HG03025 (cell line): Measurements from ENCODE around the gene TBXAS1.

Experiments
- ATAC-seq: cut with Tn5 transposase; IDR thresholded peaks from one replicate; pipeline ENCODE4 v1.9.1; 2021; ENCODE audit warnings: mild to moderate bottlenecking, moderate library complexity; ENCODE audit not compliant: unreplicated experiment, low FRiP score

TBXAS1 gene

GRCh38 chr7:139853506-139854123 is 24.6 kb downstream of the TBXAS1 start:
- no peak for ATAC-seq

- ATAC-seq: no peak
Observed at GRCh38 chr7:139854124-139854511, 25.1 kb downstream of the TBXAS1 start.

GRCh38 chr7:139854803-139855497 is 25.9 kb downstream of the TBXAS1 start:
- ATAC-seq: no peak

GRCh38 chr7:139855498-139856270 is 26.6 kb downstream of the TBXAS1 start:
- ATAC-seq: no peak

GRCh38 chr7:139857791-139858190 is 28.7 kb downstream of the TBXAS1 start:
- no peak for ATAC-seq

GRCh38 chr7:139860090-139860775 is 31.2 kb downstream of the TBXAS1 start:
- no peak for ATAC-seq

- ATAC-seq: no peak
Observed at GRCh38 chr7:139861803-139862202, 32.7 kb downstream of the TBXAS1 start.

- no peak for ATAC-seq
Observed at GRCh38 chr7:139866047-139866837, 37.2 kb downstream of the TBXAS1 start.

- ATAC-seq: no peak
Observed at GRCh38 chr7:139867847-139868246, 38.8 kb downstream of the TBXAS1 start.

GRCh38 chr7:139869886-139870285 is 40.8 kb downstream of the TBXAS1 start:
- ATAC-seq: no peak

- no peak for ATAC-seq
Observed at GRCh38 chr7:139870380-139870779, 41.3 kb downstream of the TBXAS1 start.

- ATAC-seq: no peak
Observed at GRCh38 chr7:139871331-139871730, 42.3 kb downstream of the TBXAS1 start.

- no peak for ATAC-seq
Observed at GRCh38 chr7:139871820-139872219, 42.8 kb downstream of the TBXAS1 start.

GRCh38 chr7:139873593-139874301 is 44.7 kb downstream of the TBXAS1 start:
- ATAC-seq: no peak

- ATAC-seq: no peak
Observed at GRCh38 chr7:139874302-139874629, 45.2 kb downstream of the TBXAS1 start.

GRCh38 chr7:139875821-139876241 is 46.8 kb downstream of the TBXAS1 start:
- no peak for ATAC-seq

GRCh38 chr7:139876622-139877283 is 47.7 kb downstream of the TBXAS1 start:
- ATAC-seq: no peak

GRCh38 chr7:139883814-139884213 is 54.8 kb downstream of the TBXAS1 start:
- no peak for ATAC-seq

GRCh38 chr7:139884441-139884840 is 55.4 kb downstream of the TBXAS1 start:
- no peak for ATAC-seq
